Loucy (cell line): ENCODE measurements around the gene SEMA4C.

Experiments
- CTCF ChIP-seq: fragments of 200-600 bp; sonication (generic); conservative IDR thresholded peaks from 2 replicates; pipeline ENCODE4 v1.5.1; 2014; ENCODE audit warnings: mild to moderate bottlenecking, antibody characterized with exemption, low read length
- EZH2phosphoT487 ChIP-seq: fragments of 200-600 bp; IDR thresholded peaks from 2 replicates; pipeline ENCODE4 v1.6.1; 2018; ENCODE audit warnings: antibody characterized with exemption, mild to moderate bottlenecking, moderate library complexity, borderline replicate concordance

GRCh38 chr2:96841701-96842495 is 28.0 kb downstream of the SEMA4C start:
- TF ChIP-seq CTCF (no peak), EZH2phosphoT487 (no peak)
